Muscle layer of colon (tissue), 2 donors: ENCODE measurements around the gene AWAT2.

Experiments
- H3K27ac ChIP-seq: one replicate; pipeline ENCODE4 v1.7.0; 2013; ENCODE audit warnings: low read depth, mild to moderate bottlenecking, low read length, moderate library complexity
- H3K27me3 ChIP-seq, 2 donors: one replicate each; pipeline ENCODE4 v1.7.0; 2013; ENCODE audit warnings: low read length in 2 of 2, mild to moderate bottlenecking in 2 of 2; ENCODE audit not compliant: insufficient read depth in 2 of 2, control insufficient read depth in 1 of 2
- H3K36me3 ChIP-seq: one replicate; pipeline ENCODE4 v1.7.0; 2013; ENCODE audit warnings: mild to moderate bottlenecking, low read length; ENCODE audit not compliant: insufficient read depth
- H3K4me1 ChIP-seq: one replicate; pipeline ENCODE4 v1.7.0; 2013; ENCODE audit warnings: mild to moderate bottlenecking, low read length; ENCODE audit not compliant: insufficient read depth
- H3K4me3 ChIP-seq, 2 donors: one replicate each; pipeline ENCODE4 v1.7.0; 2013; ENCODE audit warnings: low read length in 2 of 2, low read depth in 1 of 2, mild to moderate bottlenecking in 1 of 2, moderate library complexity in 1 of 2
- H3K9ac ChIP-seq: one replicate; pipeline ENCODE4 v1.7.0; 2013; ENCODE audit warnings: low read length
- H3K9me3 ChIP-seq: one replicate; pipeline ENCODE4 v1.7.0; 2013; ENCODE audit warnings: mild to moderate bottlenecking, low read length
- donor health status: abdominal sarcoma.
- donor health status: Adenocarcinoma of cecum.

Gene AWAT2

GRCh38 chrX:69991685-69992084, 58.1 kb downstream of the AWAT2 start:
- no peak overlapping the region for H3K9ac ChIP-seq
- H3K36me3 ChIP-seq, result no peaks in the 10 kb centered on the region
- no peaks in the 10 kb centered on the region for H3K27me3 ChIP-seq
- no peaks in the 10 kb centered on the region for H3K9me3 ChIP-seq
- peaks cover 6% of the 10 kb centered on the region for H3K4me1 ChIP-seq
- no peak overlapping the region for H3K27ac ChIP-seq
- H3K4me3 ChIP-seq, result no peak overlapping the region
